ENCODE data around the gene SLAMF6.

Gene SLAMF6

DNA sequence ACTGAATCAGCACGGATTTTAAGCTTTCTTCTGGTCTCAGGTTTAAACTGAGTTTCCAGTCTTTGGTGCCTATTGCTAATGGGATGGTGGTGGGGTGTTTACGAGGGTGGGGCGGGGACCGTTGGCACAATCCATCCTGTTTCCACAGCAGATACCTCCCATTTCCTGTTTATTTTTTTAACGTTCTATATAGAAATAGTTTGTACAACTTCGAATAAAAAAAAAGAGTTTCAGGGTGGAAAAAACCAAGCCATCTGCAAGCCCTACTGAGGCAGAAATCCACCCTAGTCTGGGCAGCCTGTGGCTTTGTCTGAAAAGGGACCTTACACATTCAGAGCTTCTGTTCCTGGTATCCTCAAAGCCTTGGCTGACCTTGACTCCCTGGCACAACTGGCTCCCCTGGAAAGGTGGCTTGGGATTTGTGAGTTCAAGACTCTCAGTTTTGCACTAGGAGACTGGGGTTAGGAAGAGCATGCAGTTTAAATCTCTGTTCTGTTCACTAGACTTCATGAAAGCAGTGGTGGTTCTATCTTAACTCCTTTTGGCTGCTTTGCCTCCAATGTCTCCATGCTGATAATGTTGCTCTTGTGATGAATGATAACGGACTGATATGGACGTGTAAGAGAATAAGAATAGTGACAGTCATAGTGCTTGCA, 76.0 kb downstream of the SLAMF6 start:
- no peak for DNase-seq (ENCODE audit: low read depth)
- no peak overlapping the region for H3K4me3 ChIP-seq (ENCODE audit: low read depth, low read length)

DNA sequence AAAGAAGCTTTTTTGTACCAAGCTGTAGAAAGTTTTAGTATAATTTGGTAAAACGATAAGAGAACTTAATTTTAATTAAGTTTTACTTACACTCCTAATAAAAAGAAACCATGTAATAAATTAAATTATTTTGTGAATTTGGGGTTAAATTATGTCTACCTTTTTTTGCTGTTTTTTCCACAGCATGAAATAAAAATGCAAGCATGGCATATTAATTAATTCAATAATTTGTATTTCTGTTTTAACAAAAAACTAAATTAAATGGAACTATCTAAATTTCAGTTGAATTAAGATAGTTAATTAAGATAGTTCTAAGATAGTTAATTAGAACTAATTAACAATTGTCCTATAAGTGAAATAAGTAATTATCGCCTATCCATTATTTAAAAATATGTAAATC, 83.3 kb downstream of the SLAMF6 start:
- no peak for DNase-seq (ENCODE audit: low read depth)
- H3K4me3 ChIP-seq (ENCODE audit: low read depth, low read length) = no peak overlapping the region

DNA sequence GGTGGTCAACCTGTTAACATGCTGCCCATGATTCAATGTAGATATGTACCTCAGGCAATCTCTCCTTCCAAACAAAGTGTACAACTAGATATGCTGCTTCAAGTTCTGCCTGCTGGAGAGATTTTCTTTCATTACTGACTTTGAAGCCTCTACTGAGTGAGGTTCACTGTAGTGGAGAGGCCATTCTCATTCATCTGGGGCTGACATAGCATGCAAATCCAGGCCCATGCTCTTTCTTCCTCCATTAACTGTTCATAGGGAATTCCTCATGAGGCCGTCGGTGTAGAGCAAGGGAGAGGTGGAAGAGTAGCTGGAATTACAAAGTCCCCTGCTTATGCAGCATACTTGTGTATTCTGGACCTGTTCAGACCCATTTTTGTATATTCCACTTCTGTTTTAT, 84.1 kb downstream of the SLAMF6 start:
- no peak overlapping the region for H3K4me3 ChIP-seq (ENCODE audit: low read depth, low read length)
- no peak for DNase-seq (ENCODE audit: low read depth)

DNA sequence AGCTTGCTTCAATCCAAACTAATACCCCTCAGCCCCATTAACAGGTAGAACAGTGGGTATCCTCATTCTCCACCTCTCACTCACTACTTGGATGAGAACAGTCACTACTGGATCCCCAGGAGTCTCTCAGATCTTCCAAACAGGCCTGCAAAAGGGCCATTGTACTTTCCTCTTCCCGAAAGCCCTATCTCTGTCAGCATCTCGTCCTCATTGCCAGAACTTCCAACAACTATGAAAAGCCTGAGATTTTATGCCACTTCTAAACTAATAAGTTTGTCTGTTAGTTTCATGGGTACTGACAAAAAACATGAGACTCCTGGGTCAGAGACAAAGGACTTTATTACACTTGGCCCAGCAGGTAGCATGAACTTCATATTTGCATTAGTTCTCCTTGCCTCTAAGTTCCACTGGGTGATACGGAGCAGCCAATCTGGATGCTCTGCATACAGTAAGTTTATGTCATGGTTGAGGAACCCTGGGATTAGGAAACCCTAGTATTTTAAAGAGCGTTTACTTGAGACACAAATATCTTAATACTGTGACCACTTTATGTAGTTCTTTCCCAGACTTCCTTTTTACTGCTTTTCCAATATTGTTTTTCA, 84.6 kb downstream of the SLAMF6 start:
- no peak overlapping the region for H3K4me3 ChIP-seq (ENCODE audit: low read depth, low read length)
- DNase-seq (ENCODE audit: low read depth) = no peak

GRCh38 chr1:160437432-160438316, 85.4 kb downstream of the SLAMF6 start:
- no peak for DNase-seq (ENCODE audit: low read depth)
- H3K4me3 ChIP-seq (ENCODE audit: low read depth, low read length) = no peak overlapping the region

DNA sequence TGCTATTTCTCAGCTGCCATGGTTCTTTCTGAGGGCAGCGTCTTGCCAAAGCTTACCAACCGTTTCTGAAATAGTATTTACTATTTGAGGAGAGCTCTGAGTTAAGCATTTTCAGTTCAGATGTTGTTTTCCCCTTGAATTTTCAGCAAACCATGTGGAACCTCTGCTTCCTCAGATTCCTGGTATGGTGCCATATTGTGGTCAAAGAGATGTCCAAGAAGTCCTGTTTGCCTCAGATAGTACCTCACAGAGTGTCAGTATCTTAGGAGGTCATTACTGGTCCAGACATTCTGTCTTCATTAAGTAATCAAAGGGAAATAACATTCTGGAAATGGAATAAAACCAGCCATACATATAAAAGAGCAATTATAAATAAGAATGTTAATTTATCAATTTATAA, 86.1 kb downstream of the SLAMF6 start:
- no peak for DNase-seq (ENCODE audit: low read depth)

More for the DNA sequence above, 86.1 kb downstream of the SLAMF6 start:
- no peak overlapping the region for H3K4me3 ChIP-seq (ENCODE audit: low read depth, low read length)

Measured in skeletal muscle cell (primary cell).